ENCODE measurements around the gene RPTN.

Gene RPTN

DNA sequence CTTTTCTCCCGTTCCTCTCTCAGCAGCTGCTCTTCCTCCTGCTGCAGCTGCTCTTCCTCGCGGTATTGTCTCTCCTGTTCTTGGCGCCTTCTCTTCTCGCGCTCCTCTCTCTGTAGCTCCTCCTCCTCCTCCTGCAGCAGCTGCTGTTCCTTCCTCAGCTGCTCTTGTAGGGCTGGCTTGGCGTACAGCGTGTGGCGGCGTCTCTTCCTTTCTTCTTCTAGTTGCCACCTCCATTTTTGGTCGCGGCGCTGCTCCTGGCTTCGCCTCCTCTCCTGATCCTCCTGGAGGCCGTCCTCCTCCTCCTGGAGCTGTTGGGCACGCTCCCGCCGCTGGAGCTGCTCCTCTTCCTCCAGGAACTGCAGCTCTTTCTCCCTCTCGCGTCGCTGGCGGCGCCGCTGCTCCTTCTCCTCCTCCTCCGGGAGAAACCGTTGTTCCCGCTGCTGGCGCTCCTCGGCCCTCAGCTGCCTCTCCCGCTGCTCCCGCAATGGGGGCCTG, 48.6 kb downstream of the RPTN start:
- DNase-seq: no peak

DNA sequence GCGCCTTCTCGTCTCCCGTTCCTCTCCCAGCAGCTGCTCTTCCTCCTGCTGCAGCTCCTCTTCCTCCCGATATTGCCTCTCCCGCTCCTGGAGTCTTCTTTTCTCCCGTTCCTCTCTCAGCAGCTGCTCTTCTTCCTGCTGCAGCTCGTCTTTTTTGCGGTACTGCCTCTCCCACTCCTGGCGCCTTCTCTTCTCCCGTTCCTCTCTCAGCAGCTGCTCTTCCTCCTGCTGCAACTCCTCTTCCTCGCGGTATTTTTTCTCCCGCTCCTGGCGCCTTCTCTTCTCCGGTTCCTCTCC, 49.1 kb downstream of the RPTN start:
- DNase-seq: no peak

DNA sequence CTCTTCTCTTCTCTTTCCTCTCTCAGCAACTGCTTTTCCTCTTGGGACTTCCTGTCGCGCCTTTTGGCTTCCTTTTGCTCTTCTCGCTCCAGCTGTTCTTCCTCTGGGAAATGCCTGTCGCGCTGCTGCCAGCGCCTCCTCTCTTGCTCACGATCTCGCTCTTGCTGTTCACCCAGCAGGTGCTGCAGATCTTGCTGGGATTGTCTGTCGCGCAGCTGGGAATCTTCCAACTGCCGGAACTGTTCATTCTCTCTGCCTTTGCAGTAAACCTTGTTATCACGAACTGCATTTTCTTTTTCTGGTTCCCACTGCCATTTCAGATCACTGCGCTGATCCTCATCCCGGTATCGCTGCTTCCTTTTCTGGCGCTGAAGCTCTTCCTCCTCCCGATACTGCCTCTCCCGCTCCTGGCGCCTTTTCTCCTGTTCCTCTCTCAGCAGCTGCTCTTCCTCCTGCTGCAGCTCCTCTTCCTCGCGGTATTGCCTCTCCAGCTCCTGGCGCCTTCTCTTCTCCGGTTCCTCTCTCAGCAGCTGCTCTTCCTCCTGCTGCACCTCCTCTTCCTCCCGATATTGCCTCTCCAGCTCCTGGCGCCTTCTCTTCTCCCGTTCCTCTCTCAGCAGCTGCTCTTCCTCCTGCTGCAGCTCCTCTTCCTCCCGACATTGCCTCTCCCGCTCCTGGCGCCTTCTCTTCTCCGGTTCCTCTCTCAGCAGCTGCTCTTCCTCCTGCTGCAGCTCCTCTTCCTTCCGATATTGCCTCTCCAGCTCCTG, 49.6 kb downstream of the RPTN start:
- no peak for DNase-seq

DNA sequence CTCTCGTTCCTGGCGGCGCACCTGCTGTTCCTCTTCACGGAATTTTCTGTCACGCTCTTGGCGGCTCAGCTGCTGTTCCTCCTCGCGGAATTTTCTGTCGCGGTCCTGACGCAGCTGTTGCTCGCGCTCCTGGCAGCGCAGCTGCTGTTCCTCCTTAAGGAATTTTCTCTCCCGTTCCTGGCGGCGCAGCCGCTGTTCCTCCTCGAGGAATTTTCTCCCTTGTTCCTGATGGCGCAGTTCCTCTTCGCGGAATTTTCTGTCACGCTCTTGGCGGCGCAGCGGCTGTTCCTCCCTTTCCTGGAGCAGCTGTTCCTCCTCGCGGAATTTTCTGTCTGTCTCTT, 50.2 kb downstream of the RPTN start:
- DNase-seq: no peak

DNA sequence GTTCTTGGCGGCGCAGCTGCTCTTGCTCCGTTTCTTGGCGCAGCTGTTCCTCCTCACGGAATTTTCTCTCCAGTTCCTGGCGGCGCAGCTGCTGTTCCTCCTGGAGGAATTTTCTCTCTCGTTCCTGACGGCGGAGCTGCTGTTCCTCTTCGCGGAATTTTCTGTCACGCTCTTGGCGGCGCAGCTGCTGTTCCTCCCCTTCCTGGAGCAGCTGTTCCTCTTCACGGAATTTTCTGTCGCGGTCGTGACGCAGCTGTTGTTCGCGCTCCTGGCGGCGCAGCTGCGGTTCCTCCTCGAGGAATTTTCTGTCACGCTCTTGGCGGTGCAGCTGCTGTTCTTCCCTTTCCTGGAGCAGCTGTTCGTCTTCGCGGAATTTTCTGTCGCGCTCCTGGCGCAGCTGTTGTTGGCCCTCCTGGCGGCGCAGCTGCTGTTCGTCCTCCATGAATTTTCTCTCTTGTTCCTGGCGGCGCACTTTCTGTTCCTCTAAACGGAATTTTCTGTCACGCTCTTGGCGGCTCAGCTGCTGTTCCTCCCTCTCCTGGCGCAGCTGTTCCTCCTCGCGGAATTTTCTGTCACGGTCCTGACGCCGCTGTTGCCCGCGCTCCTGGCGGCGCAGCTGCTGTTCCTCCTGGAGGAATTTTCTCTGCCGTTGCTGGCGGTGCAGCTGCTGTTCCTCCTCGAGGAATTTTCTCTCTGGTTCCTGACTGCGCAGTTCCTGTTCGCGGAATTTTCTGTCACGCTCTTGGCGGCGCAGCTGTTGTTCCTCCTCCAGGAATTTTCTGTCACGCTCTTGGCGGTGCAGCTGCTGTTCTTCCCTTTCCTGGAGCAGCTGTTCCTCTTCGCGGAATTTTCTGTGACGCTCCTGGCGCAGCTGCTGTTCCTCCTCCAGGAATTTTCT, 50.8 kb downstream of the RPTN start:
- no peak for DNase-seq

DNA sequence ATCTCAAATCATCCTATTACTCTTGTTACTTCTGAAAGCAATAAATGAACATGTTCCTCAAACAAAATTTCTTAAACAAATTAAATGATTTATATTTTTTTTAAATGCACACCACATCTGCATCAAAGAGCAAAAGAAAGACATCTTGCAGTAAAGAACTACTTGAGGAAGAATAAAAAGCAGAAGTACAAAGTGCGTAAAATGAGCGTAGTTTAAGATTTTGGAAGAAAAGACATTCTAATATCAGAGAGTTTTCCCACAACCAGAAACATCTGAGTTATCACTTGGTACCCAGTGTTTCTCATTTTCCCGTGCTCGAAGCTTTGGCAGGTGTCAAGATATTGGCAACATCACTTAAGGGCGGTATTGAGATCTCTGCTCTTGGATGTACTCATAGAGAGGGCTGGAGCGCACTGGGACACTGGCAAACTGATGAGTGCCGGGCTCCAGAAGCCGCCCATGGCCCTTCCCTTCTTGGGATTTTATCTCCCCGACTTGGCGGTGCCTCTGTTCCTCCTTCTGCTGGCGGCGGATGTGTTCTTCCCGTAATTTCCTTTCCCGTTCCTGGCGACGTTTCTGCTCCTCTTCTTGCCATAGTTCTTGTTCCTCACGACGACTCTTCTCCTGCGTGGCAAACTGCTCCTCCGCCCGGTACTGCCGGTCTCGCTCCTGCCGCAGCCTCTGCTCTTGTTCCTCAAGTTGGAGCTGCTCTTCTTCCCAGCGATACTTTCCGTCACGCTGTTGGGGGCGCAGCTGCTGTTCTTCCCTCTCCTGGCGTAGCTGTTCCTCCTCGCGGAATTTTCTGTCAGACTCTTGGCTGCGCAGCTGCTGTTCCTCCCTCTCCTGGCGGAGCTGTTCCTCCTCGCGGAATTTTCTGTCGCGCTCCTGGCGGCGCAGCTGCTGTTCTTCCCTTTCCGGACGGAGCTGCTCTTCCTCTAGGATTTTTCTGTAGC, 51.7 kb downstream of the RPTN start:
- DNase-seq: no peak

DNA sequence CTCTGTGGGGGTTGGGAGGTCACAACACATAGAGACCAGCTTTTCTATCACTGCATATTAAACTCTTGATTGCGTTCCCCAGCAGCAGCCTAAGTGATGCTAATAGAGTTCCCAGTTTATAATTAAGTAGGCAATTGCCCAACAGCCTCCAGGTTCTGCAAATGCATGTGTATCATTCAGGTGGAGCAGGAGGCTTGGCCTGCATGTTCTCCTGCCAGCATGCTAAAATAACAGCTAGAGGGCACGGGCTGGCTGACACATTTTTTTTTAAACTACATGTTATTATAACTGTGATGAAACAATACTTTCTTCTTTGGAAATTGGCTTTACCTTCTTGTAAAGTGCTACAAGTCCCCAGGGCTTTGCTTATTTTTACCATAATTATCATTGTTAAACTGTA, 54.2 kb downstream of the RPTN start:
- no peak for DNase-seq

Data from NCI-H1092 treated with DMSO at 0.1 percent for 48 hours (cell line).